ENCODE results near the gene KCNA5. TPM values are rescaled to one million over a fixed set of nuclear protein-coding genes. Genes with fewer than 3 reads are reported as not detected.

Gene KCNA5
- total RNA-seq, 2 experiments from 2014 or later: not detected

DNA sequence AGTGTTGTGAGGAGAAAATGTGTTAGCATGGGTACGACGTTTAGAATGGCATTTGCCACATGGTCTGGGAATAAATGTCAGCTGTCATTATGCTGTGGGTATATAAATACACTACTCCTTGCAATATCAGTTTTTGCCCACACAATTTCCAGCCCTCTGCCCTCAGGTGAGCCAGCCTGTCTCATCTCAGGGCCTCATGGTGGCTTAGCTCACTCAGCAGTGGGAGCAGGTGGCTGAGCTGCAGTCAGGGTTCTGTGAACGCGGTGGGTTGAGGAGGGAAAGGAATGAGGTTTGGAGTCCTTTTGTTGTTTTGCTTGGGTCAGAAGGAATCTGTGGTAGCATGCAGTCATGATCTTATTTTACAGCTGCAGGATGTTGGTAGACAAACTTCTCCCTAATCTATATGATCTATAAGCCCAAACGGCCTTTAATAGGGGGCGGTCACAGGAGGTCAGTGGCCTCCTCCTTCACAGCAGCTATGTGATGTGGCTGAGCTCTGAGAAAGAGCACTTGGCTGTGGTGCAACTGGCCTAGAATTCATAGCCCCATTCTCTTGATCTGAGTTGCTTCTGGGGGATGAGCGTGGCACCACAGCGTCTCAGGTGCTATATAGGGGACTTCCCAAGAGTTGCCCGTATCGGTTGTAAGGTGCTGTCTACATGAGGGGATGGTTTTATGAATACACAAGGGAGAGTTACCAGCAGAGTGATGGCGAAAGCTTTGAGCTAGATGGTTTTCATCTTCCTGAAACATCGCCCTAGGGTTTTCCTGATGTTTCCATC is 27.8 kb upstream of the KCNA5 start:
- Mint-ChIP-seq H3K27me3 (peaks cover 4% of the 10 kb centered on the region), H3K27ac (no peak overlapping the region), H3K4me3 (no peak overlapping the region), H3K9me3 (no peaks in the 10 kb centered on the region), H3K36me3 (no peaks in the 10 kb centered on the region), H3K4me1 (ENCODE audit: low read depth) (no peaks in the 10 kb centered on the region)
- ChIA-PET POLR2A (no interaction called here), CTCF (no interaction called here)
- intact Hi-C loops (cut with micrococcal nuclease): no loop called here
- DNase-seq: peak; percentile 25

GRCh38 chr12:5016526-5016925 is 27.2 kb upstream of the KCNA5 start:
- no peak overlapping the region for H3K4me3 Mint-ChIP-seq
- POLR2A ChIA-PET: no interaction called here
- no peaks in the 10 kb centered on the region for H3K36me3 Mint-ChIP-seq

GRCh38 chr12:5017638-5018348 is 25.9 kb upstream of the KCNA5 start:
- Mint-ChIP-seq H3K27ac (no peak overlapping the region), H3K9me3 (no peaks in the 10 kb centered on the region), H3K4me1 (ENCODE audit: low read depth) (no peaks in the 10 kb centered on the region), H3K4me3 (no peak overlapping the region), H3K27me3 (peaks cover 2% of the 10 kb centered on the region), H3K36me3 (no peaks in the 10 kb centered on the region)
- no peak for DNase-seq
- POLR2A ChIA-PET: no interaction called here
- intact Hi-C loops (cut with micrococcal nuclease): no loop called here
- CTCF ChIA-PET: no interaction called here

More at GRCh38 chr12:5016526-5016925, 27.2 kb upstream of the KCNA5 start:
- Mint-ChIP-seq H3K27ac (no peak overlapping the region), H3K4me1 (ENCODE audit: low read depth) (no peaks in the 10 kb centered on the region), H3K9me3 (no peaks in the 10 kb centered on the region), H3K27me3 (peaks cover 4% of the 10 kb centered on the region)
- intact Hi-C loops (cut with micrococcal nuclease): no loop called here
- no peak for DNase-seq
- CTCF ChIA-PET: no interaction called here

DNA sequence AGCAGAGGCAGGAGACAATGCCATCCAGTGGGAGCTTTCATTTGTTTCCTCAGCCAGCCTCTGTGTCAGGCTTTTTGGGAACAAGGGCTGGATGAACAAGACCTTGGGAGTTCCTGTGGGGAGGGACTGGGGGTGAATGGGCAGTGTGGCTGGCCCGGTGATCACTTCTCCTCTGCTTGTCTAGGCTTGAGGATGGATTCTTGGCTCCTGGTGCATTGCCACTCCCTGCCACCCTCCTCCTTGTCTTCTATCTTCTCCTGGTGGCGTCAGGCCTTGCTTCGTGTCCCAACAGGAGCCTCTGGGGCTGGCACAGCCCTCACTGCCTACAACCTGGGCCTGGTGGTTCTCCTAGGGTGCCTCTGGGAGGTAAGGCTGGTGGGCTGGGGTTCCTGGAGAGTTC is 25.0 kb upstream of the KCNA5 start:
- no peak for DNase-seq
- H3K27ac Mint-ChIP-seq: no peak overlapping the region
- intact Hi-C loops (cut with micrococcal nuclease): no loop called here
- no peaks in the 10 kb centered on the region for H3K4me1 Mint-ChIP-seq (ENCODE audit: low read depth)
- ChIA-PET POLR2A (no interaction called here), CTCF (no interaction called here)
- H3K27me3 Mint-ChIP-seq: peaks cover 2% of the 10 kb centered on the region
- H3K36me3 Mint-ChIP-seq: no peaks in the 10 kb centered on the region
- H3K4me3 Mint-ChIP-seq: no peak overlapping the region
- H3K9me3 Mint-ChIP-seq: no peaks in the 10 kb centered on the region

- Mint-ChIP-seq H3K27me3 (peaks cover 15% of the 10 kb centered on the region), H3K9me3 (no peaks in the 10 kb centered on the region), H3K27ac (no peak overlapping the region), H3K4me3 (no peak overlapping the region), H3K36me3 (no peaks in the 10 kb centered on the region), H3K4me1 (ENCODE audit: low read depth) (no peaks in the 10 kb centered on the region)
- CTCF ChIA-PET: interaction anchor here (0.7 to 2.4 kb wide), 12 partner anchors 10 to 167 kb away, joined by 3 to 14 read pairs (median 4); no protein-coding TSS in a partner anchor
- no peak for DNase-seq
- POLR2A ChIA-PET: interaction anchor here (0.7 kb wide), 1 partner anchor 58 kb away, joined by 3 read pairs; no protein-coding TSS in a partner anchor
- intact Hi-C loops (cut with micrococcal nuclease): loop anchor here (1.0 kb wide), 1 partner anchor 62 kb away; no protein-coding TSS in a partner anchor
Observed at GRCh38 chr12:5022025-5022424, 21.7 kb upstream of the KCNA5 start.

GRCh38 chr12:5022465-5023061 is 21.1 kb upstream of the KCNA5 start:
- H3K4me1 Mint-ChIP-seq (ENCODE audit: low read depth): no peaks in the 10 kb centered on the region
- CTCF ChIA-PET: interaction anchor here (0.9 to 2.4 kb wide), 10 partner anchors 15 to 168 kb away, joined by 3 to 14 read pairs (median 4); no protein-coding TSS in a partner anchor
- H3K9me3 Mint-ChIP-seq: no peaks in the 10 kb centered on the region
- no peaks in the 10 kb centered on the region for H3K36me3 Mint-ChIP-seq
- POLR2A ChIA-PET: interaction anchor here (0.7 kb wide), 1 partner anchor 58 kb away, joined by 3 read pairs; no protein-coding TSS in a partner anchor
- intact Hi-C loops (cut with micrococcal nuclease): loop anchor here (1.0 kb wide), 1 partner anchor 62 kb away; no protein-coding TSS in a partner anchor
- peak; percentile 47 for DNase-seq
- peaks cover 17% of the 10 kb centered on the region for H3K27me3 Mint-ChIP-seq
- no peak overlapping the region for H3K4me3 Mint-ChIP-seq
- no peak overlapping the region for H3K27ac Mint-ChIP-seq

GRCh38 chr12:5023842-5024241 is 19.8 kb upstream of the KCNA5 start:
- Mint-ChIP-seq H3K4me1 (ENCODE audit: low read depth) (no peaks in the 10 kb centered on the region), H3K9me3 (no peaks in the 10 kb centered on the region), H3K4me3 (no peak overlapping the region), H3K27me3 (peaks cover 19% of the 10 kb centered on the region), H3K36me3 (no peaks in the 10 kb centered on the region), H3K27ac (no peak overlapping the region)
- intact Hi-C loops (cut with micrococcal nuclease): no loop called here
- ChIA-PET CTCF (interaction anchor here (0.9 to 2.9 kb wide), 4 partner anchors 29 to 169 kb away, joined by 3 to 11 read pairs (median 5); no protein-coding TSS in a partner anchor), POLR2A (no interaction called here)
- no peak for DNase-seq

DNA sequence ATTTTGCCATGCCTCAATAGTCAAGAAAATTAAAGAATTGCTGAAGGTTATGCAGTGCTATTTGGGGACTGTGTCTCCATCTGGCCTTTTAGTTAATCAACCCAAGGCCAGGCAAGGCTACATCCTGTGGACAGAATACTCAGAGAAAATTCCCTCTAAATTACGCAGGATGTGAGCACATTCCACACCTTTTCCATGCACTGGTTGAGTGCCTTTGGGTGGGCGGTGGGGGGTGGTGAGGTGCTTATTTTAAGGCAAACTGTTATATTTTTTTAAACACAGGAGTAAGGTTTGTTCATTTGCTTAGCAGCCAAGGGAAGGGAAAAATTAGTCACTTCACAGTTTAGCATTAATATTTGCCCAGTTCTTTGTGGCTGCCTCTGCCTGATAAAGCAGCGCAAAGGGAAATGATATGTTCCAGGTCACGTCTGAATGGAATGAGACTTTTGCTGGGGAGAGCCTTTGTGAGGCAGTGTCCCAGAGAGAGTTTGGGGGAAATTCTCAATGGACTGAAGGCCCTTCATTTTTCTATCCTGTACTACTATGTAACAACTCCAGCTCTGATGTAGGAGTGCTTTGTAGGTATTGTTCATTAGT is 17.2 kb upstream of the KCNA5 start:
- no peaks in the 10 kb centered on the region for H3K36me3 Mint-ChIP-seq
- intact Hi-C loops (cut with micrococcal nuclease): no loop called here
- DNase-seq: no peak
- no peaks in the 10 kb centered on the region for H3K9me3 Mint-ChIP-seq
- CTCF ChIA-PET: no interaction called here
- H3K27me3 Mint-ChIP-seq: peaks cover 21% of the 10 kb centered on the region
- H3K4me1 Mint-ChIP-seq (ENCODE audit: low read depth): no peaks in the 10 kb centered on the region
- no peak overlapping the region for H3K4me3 Mint-ChIP-seq
- H3K27ac Mint-ChIP-seq: no peak overlapping the region
- POLR2A ChIA-PET: no interaction called here

- peaks cover 22% of the 10 kb centered on the region for H3K27me3 Mint-ChIP-seq
- no peak for DNase-seq
- ChIA-PET POLR2A (no interaction called here), CTCF (no interaction called here)
- intact Hi-C loops (cut with micrococcal nuclease): no loop called here
- H3K4me3 Mint-ChIP-seq: no peak overlapping the region
- no peak overlapping the region for H3K27ac Mint-ChIP-seq
- H3K9me3 Mint-ChIP-seq: no peaks in the 10 kb centered on the region
- H3K36me3 Mint-ChIP-seq: no peaks in the 10 kb centered on the region
- H3K4me1 Mint-ChIP-seq (ENCODE audit: low read depth): no peaks in the 10 kb centered on the region
Observed at GRCh38 chr12:5027046-5027821, 16.4 kb upstream of the KCNA5 start.

GRCh38 chr12:5030066-5030465 is 13.6 kb upstream of the KCNA5 start:
- Mint-ChIP-seq H3K4me3 (no peak overlapping the region), H3K4me1 (ENCODE audit: low read depth) (peaks cover 3% of the 10 kb centered on the region), H3K9me3 (no peaks in the 10 kb centered on the region), H3K27ac (no peak overlapping the region), H3K27me3 (peaks cover 18% of the 10 kb centered on the region), H3K36me3 (no peaks in the 10 kb centered on the region)
- ChIA-PET CTCF (no interaction called here), POLR2A (no interaction called here)
- DNase-seq: no peak
- intact Hi-C loops (cut with micrococcal nuclease): no loop called here

GRCh38 chr12:5031242-5031641 is 12.4 kb upstream of the KCNA5 start:
- intact Hi-C loops (cut with micrococcal nuclease): no loop called here
- no peaks in the 10 kb centered on the region for H3K9me3 Mint-ChIP-seq
- DNase-seq: no peak
- no peak overlapping the region for H3K4me3 Mint-ChIP-seq
- H3K4me1 Mint-ChIP-seq (ENCODE audit: low read depth): peaks cover 3% of the 10 kb centered on the region
- no peaks in the 10 kb centered on the region for H3K36me3 Mint-ChIP-seq
- POLR2A ChIA-PET: no interaction called here
- H3K27ac Mint-ChIP-seq: no peak overlapping the region
- CTCF ChIA-PET: no interaction called here
- peaks cover 12% of the 10 kb centered on the region for H3K27me3 Mint-ChIP-seq
